NB4 (cell line): Measurements from ENCODE around the gene RPL13A.
A peak's percentile ranks its signal among the peaks of the same experiment; 100 is the strongest.

ENCODE experiments used
- DNase-seq: peaks from one replicate; pipeline ENCODE4 v3.0.0; 2010; ENCODE audit warnings: low read depth
- H3K4me3 ChIP-seq: one replicate; pipeline ENCODE4 v1.5.1; 2011; ENCODE audit warnings: mild to moderate bottlenecking, low read depth, low read length, moderate library complexity
- CTCF ChIP-seq: IDR thresholded peaks from one replicate; pipeline ENCODE4 v1.5.1; 2012; ENCODE audit warnings: low read depth, low read length
- MAX ChIP-seq: IDR thresholded peaks from 2 replicates; pipeline ENCODE4 v1.6.1; 2011; ENCODE audit warnings: low read depth, low read length
- MYC ChIP-seq: IDR thresholded peaks from 2 replicates; pipeline ENCODE4 v1.6.1; 2011; ENCODE audit warnings: low read depth, low read length
- POLR2A ChIP-seq: IDR thresholded peaks from 2 replicates; pipeline ENCODE4 v1.6.1; 2011; ENCODE audit warnings: mild to moderate bottlenecking; ENCODE audit not compliant: insufficient read length; ENCODE audit errors: extremely low read depth

RPL13A gene

GRCh38 chr19:49491030-49491803 lies 3.8 kb downstream of the RPL13A start:
- TF ChIP-seq MYC (no peak), POLR2A (no peak), MAX (no peak), CTCF (no peak)
- DNase-seq, result no peak
- peak overlapping the region; percentile 21 for H3K4me3 ChIP-seq

GRCh38 chr19:49491804-49492572 lies 4.6 kb downstream of the RPL13A start:
- no peak overlapping the region for H3K4me3 ChIP-seq
- DNase-seq, result no peak
- TF ChIP-seq MAX, result no peak
- TF ChIP-seq MYC, result no peak
- peak; percentile 8 for TF ChIP-seq POLR2A
- TF ChIP-seq CTCF, result no peak

- no peak overlapping the region for H3K4me3 ChIP-seq
- peak; percentile 63 for DNase-seq
- TF ChIP-seq MAX, result no peak
- peak; percentile 9 for TF ChIP-seq POLR2A
- no peak for TF ChIP-seq CTCF
- no peak for TF ChIP-seq MYC
Measured at GRCh38 chr19:49492573-49493405, 5.4 kb downstream of the RPL13A start.

- no peak for DNase-seq
- TF ChIP-seq MAX (no peak), MYC (no peak), POLR2A (no peak), CTCF (no peak)
Measured at GRCh38 chr19:49496574-49497008, 9.2 kb downstream of the RPL13A start.

GRCh38 chr19:49497047-49497788 lies 9.8 kb downstream of the RPL13A start:
- TF ChIP-seq POLR2A (peak; percentile 38), MYC (peak; percentile 95), CTCF (no peak), MAX (peak; percentile 93)
- DNase-seq, result peak; percentile 87
- peak overlapping the region; percentile 100 for H3K4me3 ChIP-seq

More at GRCh38 chr19:49496574-49497008, 9.2 kb downstream of the RPL13A start:
- H3K4me3 ChIP-seq, result peak overlapping the region; percentile 100
